Midbrain (tissue), 1 donor: ENCODE measurements around the gene AFF3.

Experiments
- DNase-seq: peaks from one replicate; lab custom pipeline; 2025; lab: John Stamatoyannopoulos, UW

The AFF3 gene

GRCh38 chr2:99605036-99605435, 537.4 kb downstream of the AFF3 start:
- DNase-seq: no peak

- DNase-seq: no peak
Observed at GRCh38 chr2:99602476-99602875, 539.9 kb downstream of the AFF3 start.

GRCh38 chr2:99600981-99601651, 541.3 kb downstream of the AFF3 start:
- DNase-seq: no peak

- no peak for DNase-seq
Observed at GRCh38 chr2:99598441-99598840, 543.9 kb downstream of the AFF3 start.

- no peak for DNase-seq
Observed at GRCh38 chr2:99597616-99598015, 544.8 kb downstream of the AFF3 start.

- no peak for DNase-seq
Observed at GRCh38 chr2:99595373-99595772, 547.0 kb downstream of the AFF3 start.

GRCh38 chr2:99593692-99594427, 548.5 kb downstream of the AFF3 start:
- no peak for DNase-seq

- no peak for DNase-seq
Observed at GRCh38 chr2:99576775-99577174, 565.6 kb downstream of the AFF3 start.

GRCh38 chr2:99573634-99574251, 568.6 kb downstream of the AFF3 start:
- peak; percentile 4 for DNase-seq

- DNase-seq: peak; percentile 59
Observed at GRCh38 chr2:99572373-99573164, 569.8 kb downstream of the AFF3 start.

GRCh38 chr2:99571954-99572353, 570.4 kb downstream of the AFF3 start:
- DNase-seq: no peak

- DNase-seq: no peak
Observed at GRCh38 chr2:99571533-99571932, 570.9 kb downstream of the AFF3 start.

GRCh38 chr2:99571021-99571420, 571.4 kb downstream of the AFF3 start:
- no peak for DNase-seq

- DNase-seq: no peak
Observed at GRCh38 chr2:99569386-99569785, 573.0 kb downstream of the AFF3 start.

- no peak for DNase-seq
Observed at GRCh38 chr2:99565227-99565626, 577.2 kb downstream of the AFF3 start.

- no peak for DNase-seq
Observed at GRCh38 chr2:99562516-99562915, 579.9 kb downstream of the AFF3 start.

- DNase-seq: no peak
Observed at GRCh38 chr2:99561804-99562203, 580.6 kb downstream of the AFF3 start.

GRCh38 chr2:99559075-99559662, 583.2 kb downstream of the AFF3 start:
- DNase-seq: peak; percentile 91

GRCh38 chr2:99555404-99555803, 587.0 kb downstream of the AFF3 start:
- no peak for DNase-seq

GRCh38 chr2:99554871-99555270, 587.5 kb downstream of the AFF3 start:
- DNase-seq: no peak

GRCh38 chr2:99554238-99554637, 588.2 kb downstream of the AFF3 start:
- no peak for DNase-seq

- DNase-seq: no peak
Observed at GRCh38 chr2:99552529-99552928, 589.9 kb downstream of the AFF3 start.
